GM10248 (cell line): Measurements from ENCODE around the gene SH3TC1.

Experiments used
- CTCF ChIA-PET: fragments of 300-600 bp; sonication (Branson Sonifier 250); formaldehyde crosslinking; extraction: SDS; loops from one replicate; lab custom pipeline; 2021; ENCODE audit warnings: antibody characterized with exemption; lab: Yijun Ruan, JAX
- POLR2A ChIA-PET: fragments of 350-650 bp; sonication (Branson Sonifier 250); formaldehyde crosslinking; extraction: SDS; loops from one replicate; lab custom pipeline; 2020; ENCODE audit warnings: antibody characterized with exemption; lab: Yijun Ruan, JAX
- DNase-seq: peaks from one replicate; pipeline ENCODE4 v3.0.0; 2012; ENCODE audit errors: extremely low spot score
- TF ChIP-seq, protein P1 (sequence below): IDR thresholded peaks from 2 replicates; pipeline ENCODE4 v1.5.1; 2012; ENCODE audit warnings: mild to moderate bottlenecking, low read depth; ENCODE audit errors: extremely low read depth, missing control alignments, control extremely low read depth

Gene SH3TC1

DNA sequence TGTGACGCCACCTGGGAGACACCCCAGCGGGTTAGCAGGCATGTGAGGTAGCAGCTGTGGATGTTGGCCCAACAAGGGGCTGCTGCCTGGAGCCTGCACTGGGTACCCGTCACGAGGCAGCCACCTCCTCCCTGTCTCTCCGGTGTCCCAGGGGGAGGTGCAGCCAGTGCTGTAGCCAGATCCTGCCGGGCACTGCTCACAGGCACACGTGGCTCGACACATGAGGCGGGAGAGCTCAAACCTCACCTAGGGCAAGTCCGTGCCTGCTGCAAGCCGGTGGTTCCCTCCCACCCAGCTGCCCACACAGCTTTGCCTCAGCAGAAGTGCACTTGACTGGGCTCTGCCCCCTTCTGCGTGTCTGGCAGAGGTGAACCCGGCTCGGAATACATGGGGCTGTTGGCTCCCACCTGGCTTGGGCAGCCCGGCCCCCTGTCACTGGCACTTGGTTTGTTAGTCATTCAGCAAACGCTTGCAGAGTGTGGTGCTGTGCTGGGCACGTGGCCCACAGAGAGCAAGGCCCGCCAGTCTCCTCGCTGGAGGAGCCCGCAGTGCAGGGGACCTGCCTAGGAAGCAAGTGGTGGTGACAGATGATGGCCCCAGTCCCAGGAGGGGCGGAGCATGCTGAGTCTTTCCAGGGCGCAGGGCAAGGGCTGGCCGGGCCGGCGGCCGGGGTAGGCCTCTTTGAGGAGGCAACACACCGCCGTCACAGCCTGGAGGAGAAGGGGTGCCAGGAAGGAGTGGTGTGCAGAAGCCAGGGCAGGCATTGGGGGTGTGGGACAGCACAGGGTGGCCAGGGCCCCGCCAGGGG is 10.1 kb upstream of the SH3TC1 start:
- POLR2A ChIA-PET = no interaction called here
- TF ChIP-seq, protein P1, sequence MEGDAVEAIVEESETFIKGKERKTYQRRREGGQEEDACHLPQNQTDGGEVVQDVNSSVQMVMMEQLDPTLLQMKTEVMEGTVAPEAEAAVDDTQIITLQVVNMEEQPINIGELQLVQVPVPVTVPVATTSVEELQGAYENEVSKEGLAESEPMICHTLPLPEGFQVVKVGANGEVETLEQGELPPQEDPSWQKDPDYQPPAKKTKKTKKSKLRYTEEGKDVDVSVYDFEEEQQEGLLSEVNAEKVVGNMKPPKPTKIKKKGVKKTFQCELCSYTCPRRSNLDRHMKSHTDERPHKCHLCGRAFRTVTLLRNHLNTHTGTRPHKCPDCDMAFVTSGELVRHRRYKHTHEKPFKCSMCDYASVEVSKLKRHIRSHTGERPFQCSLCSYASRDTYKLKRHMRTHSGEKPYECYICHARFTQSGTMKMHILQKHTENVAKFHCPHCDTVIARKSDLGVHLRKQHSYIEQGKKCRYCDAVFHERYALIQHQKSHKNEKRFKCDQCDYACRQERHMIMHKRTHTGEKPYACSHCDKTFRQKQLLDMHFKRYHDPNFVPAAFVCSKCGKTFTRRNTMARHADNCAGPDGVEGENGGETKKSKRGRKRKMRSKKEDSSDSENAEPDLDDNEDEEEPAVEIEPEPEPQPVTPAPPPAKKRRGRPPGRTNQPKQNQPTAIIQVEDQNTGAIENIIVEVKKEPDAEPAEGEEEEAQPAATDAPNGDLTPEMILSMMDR = no peak
- no peak for DNase-seq
- CTCF ChIA-PET = interaction anchor here (1.4 to 6.3 kb wide), 4 partner anchors 10 to 386 kb away, joined by 3 to 83 read pairs (median 9); no protein-coding TSS in a partner anchor

DNA sequence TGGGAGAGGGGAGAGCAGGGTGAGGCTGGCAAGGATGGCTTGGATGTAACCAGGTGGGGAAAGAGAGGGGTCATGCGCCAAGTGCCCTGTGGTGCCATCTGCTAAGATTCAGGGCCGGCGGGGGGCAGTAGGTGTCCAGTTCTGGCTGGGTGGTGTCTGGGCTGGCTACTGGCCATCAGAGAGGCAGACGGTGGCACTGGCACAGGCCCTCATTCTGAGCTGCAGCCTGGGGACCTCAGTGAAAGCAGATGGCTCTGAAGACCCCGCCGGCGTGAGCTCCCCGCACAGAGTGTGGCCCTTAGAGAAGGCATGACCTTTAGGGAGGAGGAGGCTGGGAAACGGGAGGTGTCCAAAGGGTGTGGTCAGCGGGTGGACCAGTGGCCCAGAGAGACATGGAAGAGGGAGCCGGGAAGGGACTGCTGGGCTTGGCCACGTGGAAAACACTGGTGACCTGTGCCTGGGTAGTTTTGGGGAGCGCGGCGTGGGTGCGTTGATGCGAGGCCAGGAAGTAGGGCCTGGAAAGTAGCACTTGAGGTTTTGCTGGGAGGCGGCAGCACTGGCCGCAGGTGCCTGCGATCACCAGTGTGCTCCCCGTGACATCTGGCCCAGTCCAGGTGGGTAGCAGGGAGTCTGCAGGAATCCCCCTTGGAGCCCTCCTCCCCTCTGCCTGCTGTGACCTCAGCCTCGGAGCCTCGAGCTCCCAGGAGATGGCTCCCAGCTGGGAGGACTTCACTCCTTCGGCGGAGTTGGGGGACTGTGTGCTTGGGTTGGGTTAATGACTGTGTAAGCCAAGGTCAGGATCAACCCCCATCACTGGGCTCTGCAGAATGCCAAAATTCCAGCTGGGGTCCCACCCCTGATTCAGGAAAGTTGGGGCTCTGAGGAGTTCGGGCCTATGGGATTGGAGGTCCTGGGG is 9.3 kb upstream of the SH3TC1 start:
- ChIA-PET CTCF (interaction anchor here (1.7 to 6.3 kb wide), 2 partner anchors 13 to 20 kb away, joined by 6 to 83 read pairs; no protein-coding TSS in a partner anchor), POLR2A (no interaction called here)
- TF ChIP-seq, protein P1 = no peak
- DNase-seq = no peak

- CTCF ChIA-PET = interaction anchor here (1.6 to 6.3 kb wide), 3 partner anchors 11 to 22 kb away, joined by 5 to 83 read pairs (median 6); no protein-coding TSS in a partner anchor
- POLR2A ChIA-PET = interaction anchor here (1.4 kb wide), 1 partner anchor 14 kb away, joined by 6 read pairs; no protein-coding TSS in a partner anchor
- TF ChIP-seq, protein P1 = no peak
- DNase-seq = no peak
Observed at GRCh38 chr4:8191136-8191747, 7.8 kb upstream of the SH3TC1 start.

DNA sequence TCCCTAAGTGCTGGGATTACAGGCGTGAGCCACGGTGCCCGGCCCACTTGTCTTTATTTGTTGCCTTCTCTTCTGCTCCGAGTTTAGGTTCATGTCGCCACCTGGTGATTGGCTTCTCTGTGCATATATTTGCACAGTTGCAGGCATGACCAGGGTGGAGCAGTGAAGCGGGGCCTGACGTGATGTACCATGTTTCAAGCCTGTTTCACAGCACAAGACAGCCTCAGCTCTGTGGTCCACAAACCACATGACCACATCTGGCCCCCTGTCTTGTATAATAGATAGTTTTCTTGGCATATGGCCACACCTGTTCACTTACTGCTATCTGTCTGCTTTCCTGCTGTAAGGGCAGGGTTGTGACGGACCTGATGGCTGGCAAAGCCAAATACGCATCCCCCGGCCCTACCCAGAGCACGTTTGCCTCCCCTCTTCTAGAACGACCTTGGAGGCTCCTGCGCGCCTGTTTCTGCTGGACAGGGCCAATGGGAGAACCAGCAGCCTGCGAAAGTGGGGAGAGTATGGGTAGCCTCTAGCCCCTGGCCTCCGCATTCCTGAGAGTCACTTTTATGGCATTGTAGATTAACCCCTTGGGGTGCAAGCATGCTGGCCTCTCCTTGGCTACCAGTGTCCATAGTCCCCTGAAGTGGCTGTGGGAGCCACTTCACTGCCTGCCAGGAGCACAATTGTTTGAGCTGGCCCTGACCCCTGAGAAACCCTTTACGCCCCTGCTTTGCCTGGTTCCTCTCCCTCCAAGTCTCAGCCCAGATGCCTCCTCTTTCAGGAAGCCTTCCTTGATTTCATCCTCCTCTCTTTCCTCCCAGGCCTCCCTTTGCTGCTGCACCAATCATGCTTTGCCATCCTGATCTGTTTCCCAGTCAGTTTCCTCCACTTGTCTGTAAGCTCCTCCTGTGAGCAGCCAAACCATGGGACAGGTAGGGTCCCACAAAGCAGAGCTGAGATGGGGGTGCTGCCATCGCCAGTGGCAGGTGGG is 6.0 kb upstream of the SH3TC1 start:
- peak; percentile 77 for DNase-seq
- TF ChIP-seq, protein P1 = peak; percentile 62
- POLR2A ChIA-PET = no interaction called here
- CTCF ChIA-PET = interaction anchor here (0.9 to 6.3 kb wide), 5 partner anchors 16 to 224 kb away, joined by 3 to 83 read pairs (median 3); no protein-coding TSS in a partner anchor

DNA sequence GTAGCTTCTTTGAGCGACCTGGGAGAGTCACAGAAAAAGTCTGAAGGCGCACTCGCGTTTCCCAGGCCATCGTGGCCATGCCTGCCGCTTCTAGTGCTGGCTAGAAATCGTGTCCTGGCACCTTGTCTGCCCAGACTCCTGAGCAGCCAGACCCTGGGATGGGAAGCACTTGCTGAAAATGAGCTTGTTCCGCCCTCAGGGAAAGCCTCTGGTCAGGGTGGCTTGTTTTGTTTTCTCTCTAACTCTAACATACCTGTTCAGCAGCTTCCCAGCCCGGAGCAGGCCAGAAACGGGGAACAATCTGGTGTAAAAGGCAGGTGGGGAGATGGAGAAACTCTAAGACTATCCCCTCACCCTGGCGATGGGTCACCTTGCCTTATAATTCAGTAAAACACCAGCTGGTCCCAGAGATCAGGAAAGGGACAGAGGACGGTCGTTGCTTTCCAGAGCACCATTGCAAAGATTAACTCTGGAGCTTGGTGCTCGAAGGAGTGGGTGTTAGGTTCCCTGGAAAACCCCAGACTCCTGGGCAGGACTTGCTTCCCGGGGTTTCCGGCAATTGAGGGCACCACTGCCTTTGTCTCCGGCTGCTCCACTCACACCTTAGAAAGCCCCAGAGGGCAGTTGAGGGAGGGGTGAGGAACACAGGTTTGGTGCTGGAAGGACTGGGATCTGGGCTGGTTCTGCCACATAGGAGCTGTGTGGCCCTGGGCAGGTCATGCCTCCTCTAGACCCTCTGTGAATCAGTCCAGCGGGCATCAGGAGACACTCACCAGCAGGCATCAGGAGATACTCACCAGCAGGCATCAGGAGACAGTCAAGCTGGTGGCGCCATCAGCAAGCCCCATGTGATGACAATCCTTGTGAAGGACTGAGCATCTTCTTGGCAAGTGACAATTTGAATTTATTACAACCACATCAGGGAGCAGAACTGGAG is 4.5 kb upstream of the SH3TC1 start:
- ChIA-PET CTCF (interaction anchor here (0.9 to 6.3 kb wide), 4 partner anchors 15 to 223 kb away, joined by 3 to 83 read pairs (median 4); no protein-coding TSS in a partner anchor), POLR2A (no interaction called here)
- TF ChIP-seq, protein P1 = no peak
- DNase-seq = no peak
